NCI-H82 treated with DMSO at 0.1 percent for 48 hours (cell line): Measurements from ENCODE around the gene KIF17.

Experiments
- DNase-seq: peaks from one replicate; lab custom pipeline; 2025; ENCODE audit not compliant: unreplicated experiment; lab: John Stamatoyannopoulos, UW

Gene KIF17

GRCh38 chr1:20711285-20712214 is 6.3 kb downstream of the KIF17 start:
- DNase-seq = peak; percentile 38

- DNase-seq = no peak
Observed at GRCh38 chr1:20710469-20711284, 7.1 kb downstream of the KIF17 start.

- no peak for DNase-seq
Observed at GRCh38 chr1:20709868-20710267, 7.9 kb downstream of the KIF17 start.

DNA sequence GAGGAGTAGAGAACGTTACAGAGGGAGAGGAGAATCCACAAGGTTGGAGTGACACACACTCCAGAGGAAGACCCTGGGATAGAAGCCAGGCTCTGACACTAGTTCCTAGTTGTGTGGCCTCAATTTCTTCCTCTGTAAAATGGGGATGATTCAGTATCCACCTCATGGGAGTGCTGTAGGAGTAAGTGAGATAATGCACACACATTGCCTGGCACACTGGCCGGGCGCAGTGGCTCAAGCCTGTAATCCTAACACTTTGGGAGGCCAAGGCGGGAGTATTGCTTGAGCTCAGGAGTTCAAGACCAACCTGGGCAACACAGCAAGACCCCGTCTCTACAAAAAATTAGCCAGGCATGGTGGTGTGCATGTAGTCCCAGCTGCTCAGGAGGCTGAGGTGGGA is 8.9 kb downstream of the KIF17 start:
- no peak for DNase-seq

DNA sequence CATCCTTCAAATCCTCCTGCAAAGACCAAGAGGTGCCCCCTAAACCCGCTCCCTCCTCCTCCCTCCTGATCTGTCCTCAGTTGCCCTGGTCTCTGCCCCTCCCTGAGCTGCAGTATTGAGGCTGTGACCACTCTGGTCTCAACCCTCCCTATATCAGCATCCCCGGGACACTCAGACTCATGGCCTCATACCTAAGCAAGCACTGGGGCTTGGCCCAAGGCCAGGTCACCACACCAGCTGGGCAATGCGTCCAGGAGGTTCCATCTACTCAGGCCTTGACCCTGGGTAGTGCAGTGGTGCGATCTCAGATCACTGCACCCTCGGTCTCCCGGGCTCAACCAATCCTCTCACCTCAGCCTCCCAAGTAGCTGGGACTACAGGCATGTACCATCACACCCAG is 9.8 kb downstream of the KIF17 start:
- no peak for DNase-seq

GRCh38 chr1:20706841-20707240 is 11.0 kb downstream of the KIF17 start:
- DNase-seq = no peak

GRCh38 chr1:20705203-20705755 is 12.5 kb downstream of the KIF17 start:
- DNase-seq = peak; percentile 10

DNA sequence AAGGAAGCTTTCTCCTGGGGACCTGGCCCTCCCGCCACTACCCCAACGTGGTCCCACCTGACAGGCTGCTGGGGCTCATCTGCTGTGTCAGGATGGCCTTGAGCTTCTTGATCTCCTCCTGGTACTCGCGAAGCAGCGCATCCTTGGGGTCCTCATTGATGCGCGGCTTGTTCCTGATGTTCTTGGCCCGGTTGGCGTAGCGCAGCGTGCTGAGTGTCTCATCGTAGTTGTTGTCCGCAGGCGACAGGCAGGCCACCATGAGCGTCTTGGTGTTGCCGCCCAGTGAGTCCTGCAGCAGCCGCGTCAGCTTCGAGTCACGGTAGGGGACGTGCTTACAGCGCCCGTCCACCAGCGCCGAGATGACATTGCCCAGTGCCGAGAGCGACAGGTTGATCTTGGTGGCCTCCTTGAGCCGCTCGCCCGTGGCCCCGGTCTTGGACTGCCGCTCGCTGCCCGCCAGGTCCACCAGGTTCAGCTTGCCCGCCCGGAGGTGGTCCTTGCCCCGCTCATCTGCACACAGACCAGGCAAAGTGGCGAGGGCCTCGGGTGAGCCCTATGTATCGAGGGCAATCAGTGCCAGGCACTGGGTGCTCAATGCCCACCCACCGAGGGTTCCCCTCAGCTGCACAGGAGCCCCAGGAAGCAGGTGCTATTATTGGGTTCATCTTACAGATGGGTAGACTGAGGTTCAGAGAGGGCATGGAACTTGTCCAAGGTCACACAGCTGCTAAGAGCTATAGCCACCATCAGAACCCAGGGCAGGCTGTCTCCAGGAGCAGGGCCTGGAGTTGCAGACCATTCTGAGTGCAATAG is 13.2 kb downstream of the KIF17 start:
- DNase-seq = no peak

DNA sequence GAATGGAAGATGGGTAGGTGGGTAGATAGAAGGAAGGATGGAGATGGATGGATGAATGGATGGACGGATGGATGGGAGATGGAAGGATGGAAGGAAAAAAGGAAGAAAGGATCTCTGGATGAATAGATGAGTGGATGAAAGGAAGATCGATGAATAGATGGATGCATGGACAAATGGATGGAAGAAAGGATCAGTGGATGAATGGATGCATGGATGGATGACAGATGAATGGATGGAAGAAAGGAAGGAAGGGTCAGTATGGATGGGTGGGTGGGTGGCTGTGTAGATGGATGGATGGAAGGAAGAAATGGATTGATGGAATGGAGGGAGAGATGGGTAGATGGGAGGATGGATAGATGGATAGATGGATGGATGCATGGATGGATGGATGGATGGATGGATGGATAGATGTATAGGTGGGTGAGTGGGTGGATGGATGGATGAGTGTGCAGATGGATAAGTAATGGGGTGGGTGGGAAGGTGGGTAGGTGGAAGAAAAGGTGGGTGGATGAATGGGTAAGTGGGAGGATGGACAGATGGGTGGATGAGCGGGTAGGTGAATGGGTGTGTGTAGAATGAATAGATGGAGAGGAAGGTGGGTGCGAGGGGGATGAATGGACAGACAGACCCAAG is 14.6 kb downstream of the KIF17 start:
- no peak for DNase-seq

DNA sequence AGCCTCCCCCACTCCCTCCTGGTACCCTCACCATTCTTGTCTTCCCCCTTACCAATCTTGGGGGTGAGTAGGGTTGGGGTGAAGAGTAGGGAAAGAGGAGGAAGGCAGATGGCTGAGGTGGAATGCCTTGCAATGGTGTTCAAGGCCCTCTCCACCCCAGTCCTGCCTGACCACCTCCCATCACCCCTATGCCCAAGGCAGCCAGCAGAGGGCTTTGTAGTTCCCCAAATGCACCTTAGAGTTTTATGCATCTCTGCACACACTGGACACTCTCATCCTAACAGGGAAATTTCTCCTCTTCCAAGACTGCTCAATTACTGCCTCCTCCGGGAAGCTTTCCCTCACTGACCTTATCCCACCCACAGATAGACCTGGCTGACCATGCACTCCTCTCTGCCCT is 15.4 kb downstream of the KIF17 start:
- DNase-seq = no peak

- DNase-seq = no peak
Observed at GRCh38 chr1:20701847-20702246, 16.0 kb downstream of the KIF17 start.

DNA sequence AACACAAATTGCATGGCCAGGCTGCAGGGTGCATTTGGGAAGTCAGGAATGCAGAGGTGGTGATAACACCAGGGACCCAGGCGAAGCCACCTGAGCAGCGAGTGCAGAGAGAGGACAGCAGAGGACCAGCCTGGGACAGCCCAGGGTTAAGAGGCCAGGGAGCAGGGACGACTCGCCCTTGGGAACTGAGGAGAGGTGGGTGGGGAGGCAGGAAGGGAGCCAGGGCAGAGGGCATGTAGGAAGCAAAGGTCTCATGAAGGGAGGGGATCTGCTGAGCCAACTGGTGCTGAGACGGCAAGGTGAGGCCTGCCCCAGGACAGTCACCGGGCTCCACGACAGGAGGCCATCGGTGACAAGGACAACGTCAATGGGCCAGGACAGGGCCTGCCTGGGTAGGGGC is 16.4 kb downstream of the KIF17 start:
- no peak for DNase-seq

DNA sequence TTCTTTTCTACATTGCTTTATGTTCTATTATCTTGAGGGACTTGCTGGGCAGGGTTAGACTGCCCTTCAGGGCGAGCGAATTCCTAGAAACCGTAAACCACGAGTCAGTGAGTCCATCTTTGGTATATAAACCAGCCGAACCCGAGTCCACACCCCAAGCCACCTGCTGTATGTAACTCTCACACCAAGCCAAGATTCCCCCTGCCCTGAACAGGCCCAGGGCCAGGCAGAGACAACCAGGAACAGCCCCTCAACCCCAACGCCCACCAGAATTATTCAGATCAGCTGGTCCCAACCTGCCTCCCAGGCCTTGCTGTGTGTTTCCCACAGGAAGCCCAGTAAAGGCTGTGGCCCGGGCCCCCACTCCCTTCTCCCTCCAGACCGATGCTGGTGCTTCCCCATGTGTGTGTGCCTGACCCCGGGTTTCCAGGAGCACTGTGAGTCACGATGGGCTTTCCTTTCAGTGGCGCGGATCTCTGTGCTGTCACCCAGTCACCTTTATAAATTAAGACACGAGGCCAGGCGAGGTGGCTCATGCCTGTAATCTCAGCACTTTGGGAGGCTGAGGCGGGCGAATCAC is 17.1 kb downstream of the KIF17 start:
- no peak for DNase-seq

DNA sequence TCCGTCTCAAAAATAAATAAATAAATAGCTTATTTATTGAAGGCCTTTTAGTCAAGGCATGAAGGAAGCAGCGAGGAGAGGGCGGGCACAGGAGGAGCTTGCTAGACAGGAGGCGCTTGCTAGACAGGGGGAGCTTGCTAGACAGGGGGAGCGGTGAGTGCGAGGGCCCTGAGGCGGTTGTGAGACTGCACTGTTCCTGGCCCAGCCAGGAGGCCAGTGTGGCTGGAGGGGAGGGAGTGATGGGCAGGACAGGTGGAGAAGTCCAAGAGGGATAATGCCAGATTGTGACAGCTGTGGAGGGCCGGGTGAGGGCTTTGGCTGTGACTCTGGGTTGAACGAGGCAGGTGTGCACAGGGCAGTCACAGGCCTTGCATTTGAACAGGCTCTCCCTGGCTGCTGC is 18.2 kb downstream of the KIF17 start:
- DNase-seq = peak; percentile 35

- DNase-seq = no peak
Observed at GRCh38 chr1:20698195-20698910, 19.5 kb downstream of the KIF17 start.

DNA sequence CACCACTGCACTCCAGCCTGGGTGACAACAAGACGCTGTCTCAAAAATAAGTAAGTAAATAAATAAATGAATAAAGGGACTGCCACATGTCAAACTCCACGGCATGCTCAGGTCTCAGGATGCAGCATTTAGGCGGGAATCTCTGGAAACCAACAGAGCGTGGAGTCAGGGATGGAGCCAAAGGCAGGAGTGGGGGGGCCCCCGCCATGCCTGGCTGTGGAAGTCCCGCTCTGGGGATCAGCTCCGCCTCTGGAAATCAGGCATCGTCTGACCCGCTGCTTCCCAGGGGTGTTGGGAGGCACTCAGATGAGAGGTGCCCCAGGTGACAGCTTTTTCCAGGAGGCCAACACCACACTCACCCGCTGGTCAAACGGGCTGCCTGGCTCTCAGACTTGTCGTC is 20.2 kb downstream of the KIF17 start:
- no peak for DNase-seq

DNA sequence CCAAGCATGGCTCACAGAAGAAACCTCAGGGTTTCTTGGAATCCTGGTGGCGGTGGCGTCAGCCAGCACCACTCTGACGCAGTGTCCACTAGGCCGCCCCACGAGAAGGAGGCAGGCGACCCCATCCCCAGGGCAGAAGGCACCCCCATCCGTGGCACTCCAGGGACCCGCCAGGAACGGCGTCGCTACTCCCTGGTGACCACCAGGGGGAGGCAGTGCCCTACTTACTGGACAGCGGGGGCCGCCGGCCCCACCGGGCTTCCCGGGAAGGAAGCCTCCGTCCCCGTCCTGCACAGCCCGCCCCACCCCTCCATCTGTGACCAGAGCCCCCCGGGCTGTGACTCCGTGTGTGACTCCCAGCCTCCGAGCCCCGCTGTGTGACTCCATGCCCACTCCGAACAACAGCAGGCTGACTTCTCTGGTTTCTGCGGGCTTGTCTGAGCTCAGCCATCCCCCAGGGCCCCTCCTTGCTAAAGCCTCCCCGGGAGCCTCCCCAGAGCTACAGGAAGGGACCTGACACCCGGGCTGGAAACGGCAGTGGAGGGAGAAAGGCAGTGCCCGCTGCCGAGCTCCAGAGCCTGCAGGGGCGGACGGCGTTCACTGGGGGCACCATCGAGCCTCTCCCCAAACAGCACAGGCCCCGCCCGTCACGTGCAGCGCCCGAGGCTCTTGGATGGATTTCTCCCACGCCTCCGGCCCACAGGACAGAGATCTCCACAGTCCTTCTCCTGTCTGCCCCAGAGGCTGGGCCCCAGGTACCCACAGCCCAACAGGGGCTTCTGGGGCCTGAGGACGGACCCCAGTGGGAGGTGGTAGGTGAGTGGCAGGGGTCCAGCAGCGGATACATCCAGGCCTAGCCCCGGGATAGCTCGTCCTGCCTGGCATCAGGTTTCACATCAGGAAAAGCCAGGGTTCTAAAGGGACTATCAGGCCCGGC is 21.1 kb downstream of the KIF17 start:
- DNase-seq = peak; percentile 89

DNA sequence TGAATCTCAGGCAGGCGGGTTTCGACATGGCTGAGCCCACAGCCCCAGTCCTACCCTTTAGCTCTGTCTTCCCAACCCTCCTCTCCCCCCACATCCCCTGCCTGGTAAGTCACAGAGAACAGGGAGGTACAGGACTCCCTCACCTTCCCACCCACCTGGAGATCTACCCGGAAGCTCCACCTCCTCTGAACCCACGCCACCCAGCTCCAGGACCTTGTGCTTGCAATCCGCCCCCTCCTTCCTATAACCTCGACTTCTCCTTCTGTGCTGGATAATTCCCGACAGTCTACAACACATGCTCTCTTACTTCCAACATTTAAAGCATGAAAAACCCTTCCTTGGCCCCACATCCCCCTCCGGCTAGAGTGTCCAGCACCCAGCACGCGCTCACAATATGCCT is 22.3 kb downstream of the KIF17 start:
- DNase-seq = no peak
